Hematopoietic multipotent progenitor cell treated with erythropoietin and hydrocortisone succinate and interleukin-3 and kit ligand, for 17 days (in vitro differentiated cells): ENCODE results near the gene ABCC3.

Experiments
- DNase-seq: peaks from one replicate; pipeline ENCODE4 v3.0.0-alpha.2; 2015; ENCODE audit warnings: low spot score

ABCC3 gene

DNA sequence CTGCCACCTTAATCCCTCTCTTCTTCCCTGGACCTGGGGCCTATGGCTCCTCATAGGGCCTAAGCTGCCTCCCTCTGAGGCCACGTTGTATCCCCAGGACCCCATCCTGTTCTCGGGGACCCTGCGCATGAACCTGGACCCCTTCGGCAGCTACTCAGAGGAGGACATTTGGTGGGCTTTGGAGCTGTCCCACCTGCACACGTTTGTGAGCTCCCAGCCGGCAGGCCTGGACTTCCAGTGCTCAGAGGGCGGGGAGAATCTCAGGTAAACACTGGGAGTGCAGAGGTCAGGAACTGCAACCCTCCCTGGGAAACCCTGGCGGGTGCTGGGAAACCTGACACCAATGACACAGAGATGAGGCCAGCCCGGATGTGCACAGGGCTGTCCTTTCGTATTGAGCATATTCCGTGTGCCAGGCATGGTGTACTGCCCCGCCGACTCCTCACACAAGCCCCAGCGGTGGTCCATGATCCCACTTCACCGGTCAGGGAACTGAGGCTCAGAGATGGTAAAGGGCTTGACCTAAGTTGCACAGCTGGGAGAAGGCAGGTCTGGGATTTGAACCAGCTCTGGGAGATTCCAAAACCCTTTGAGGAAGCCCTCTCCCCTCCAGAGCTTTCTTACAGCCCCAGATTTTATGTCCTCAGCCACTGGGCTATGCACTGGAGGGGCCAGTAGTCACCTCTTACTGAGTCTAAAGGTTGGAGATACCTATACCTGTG lies 50.1 kb downstream of the ABCC3 start:
- DNase-seq: no peak

- DNase-seq: no peak
Measured at GRCh38 chr17:50685334-50685665, 50.6 kb downstream of the ABCC3 start.

GRCh38 chr17:50685691-50686493 lies 51.2 kb downstream of the ABCC3 start:
- DNase-seq: no peak

- no peak for DNase-seq
Measured at GRCh38 chr17:50686494-50687199, 52.0 kb downstream of the ABCC3 start.

DNA sequence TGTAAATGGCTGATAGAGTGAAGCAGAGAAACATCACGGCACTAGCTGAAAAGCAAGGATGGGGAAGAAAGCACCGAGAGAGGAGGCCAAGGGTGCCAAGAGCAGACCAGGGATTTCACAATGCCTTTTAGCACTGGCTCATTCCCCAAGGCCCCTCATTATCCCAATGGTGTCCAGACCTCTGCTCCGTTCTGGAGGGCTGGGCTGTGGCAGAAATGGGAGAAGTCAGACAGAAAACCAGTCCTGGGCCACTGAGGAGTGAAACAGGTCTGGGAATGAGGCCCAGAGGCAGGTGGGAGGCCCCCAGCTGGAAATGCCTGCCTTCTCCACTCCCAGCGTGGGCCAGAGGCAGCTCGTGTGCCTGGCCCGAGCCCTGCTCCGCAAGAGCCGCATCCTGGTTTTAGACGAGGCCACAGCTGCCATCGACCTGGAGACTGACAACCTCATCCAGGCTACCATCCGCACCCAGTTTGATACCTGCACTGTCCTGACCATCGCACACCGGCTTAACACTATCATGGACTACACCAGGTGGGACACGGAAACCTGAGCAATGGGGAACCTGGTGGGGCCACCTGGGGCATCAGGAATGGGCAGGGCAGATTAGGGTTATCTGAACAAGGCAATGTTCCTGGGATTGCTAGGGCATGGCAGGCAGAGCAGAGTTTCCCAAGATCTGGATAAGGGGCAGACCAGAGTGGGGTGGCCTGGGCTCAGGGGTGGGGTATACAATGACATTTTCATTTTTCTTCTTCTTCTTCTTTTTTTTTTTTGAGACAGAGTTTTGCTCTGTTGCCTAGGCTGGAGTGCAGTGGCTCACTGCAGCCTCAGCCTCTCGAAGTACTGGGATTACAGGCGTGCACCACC lies 52.8 kb downstream of the ABCC3 start:
- DNase-seq: no peak

DNA sequence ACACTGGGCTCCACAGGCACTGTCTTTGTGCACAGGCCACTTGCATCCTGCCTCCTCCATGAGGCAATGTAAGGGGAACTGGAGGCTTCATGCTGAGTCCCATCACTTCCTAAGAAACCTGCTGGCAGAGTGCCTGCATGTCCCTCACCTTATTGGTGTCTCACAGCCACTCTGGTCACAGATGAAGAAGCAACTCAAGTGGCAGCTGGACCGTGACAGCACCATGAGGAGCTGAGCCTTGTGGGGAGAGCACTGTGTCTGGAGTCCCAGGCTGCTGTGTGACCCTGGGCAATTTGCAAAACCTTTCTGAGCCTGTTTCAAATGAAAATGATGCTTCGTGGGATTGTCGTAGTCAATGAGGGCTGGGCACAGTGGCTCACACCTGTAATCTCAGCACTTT lies 53.6 kb downstream of the ABCC3 start:
- no peak for DNase-seq

DNA sequence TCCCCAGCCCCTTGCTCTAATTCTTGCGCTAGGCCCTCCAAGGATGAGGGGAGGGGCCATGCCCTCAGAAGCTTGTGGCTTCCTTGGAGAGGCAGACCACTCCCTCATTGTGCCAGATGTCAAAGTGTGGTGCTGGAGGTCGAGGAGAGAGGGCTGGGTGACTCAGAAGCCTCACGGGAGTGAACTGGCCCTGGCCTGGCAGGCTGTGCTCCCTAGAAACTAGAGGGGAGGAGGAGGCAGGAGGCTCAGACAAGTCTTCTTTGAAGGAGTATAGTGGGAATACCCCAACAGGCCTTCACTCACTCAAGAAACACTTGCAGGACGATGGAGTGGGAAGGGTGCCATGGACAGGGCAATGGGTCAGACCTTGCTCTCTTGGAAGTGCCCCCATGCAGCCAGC lies 54.6 kb downstream of the ABCC3 start:
- no peak for DNase-seq

DNA sequence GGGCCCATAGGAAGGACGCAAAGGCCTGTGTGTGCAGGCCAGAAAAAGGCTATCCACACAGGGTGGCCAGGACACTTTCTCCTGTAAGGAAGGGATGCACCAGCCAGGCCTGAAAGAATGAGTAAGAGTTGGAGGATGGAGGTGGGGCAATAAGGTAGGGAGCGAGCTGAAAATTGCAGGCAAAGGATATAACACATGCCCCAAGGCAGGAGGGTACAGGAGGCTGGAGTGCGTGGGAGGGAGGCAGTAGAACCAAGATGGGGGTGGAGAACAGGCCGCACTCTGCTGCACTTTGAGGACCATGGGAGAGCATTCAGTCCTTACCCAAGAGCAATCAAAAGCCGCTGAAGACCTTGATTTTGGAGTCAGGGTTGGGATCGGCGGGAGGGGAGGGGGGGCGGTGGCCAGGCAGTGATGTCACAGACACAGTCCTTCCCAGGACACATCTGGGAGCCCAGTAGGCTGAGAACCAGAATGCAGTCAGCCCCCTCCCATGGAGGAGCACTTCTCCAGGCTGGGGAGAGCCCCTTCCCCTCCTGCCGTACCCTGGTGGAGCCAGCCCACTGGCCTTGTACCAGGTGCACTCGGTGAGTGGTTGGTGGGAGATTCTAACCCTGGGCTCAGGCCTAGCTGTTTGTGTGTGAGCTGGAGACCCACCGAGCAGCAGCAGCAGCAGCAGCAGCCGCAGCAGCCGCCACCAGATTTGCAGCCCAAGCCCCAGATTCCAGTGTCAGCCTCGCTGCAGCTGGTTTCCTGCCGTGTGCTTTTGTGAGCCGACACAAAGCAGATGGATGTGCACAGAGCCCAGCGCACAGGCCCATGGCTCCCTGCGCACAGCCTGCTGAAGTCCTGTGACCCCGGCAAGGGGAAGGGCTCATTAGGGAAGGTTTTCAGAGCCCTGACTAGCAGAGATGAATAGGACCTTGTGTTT lies 55.5 kb downstream of the ABCC3 start:
- no peak for DNase-seq

DNA sequence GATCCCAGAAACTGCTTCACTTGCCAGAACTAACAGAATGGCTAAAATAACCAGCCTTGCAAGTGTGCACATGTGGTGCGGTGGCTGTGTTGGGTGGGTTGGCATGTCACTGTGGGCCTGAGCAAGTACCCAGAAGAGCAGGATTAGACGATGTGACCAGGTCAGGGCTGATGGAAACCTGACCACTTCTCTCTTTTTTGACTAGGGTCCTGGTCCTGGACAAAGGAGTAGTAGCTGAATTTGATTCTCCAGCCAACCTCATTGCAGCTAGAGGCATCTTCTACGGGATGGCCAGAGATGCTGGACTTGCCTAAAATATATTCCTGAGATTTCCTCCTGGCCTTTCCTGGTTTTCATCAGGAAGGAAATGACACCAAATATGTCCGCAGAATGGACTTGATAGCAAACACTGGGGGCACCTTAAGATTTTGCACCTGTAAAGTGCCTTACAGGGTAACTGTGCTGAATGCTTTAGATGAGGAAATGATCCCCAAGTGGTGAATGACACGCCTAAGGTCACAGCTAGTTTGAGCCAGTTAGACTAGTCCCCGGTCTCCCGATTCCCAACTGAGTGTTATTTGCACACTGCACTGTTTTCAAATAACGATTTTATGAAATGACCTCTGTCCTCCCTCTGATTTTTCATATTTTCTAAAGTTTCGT lies 56.3 kb downstream of the ABCC3 start:
- no peak for DNase-seq

DNA sequence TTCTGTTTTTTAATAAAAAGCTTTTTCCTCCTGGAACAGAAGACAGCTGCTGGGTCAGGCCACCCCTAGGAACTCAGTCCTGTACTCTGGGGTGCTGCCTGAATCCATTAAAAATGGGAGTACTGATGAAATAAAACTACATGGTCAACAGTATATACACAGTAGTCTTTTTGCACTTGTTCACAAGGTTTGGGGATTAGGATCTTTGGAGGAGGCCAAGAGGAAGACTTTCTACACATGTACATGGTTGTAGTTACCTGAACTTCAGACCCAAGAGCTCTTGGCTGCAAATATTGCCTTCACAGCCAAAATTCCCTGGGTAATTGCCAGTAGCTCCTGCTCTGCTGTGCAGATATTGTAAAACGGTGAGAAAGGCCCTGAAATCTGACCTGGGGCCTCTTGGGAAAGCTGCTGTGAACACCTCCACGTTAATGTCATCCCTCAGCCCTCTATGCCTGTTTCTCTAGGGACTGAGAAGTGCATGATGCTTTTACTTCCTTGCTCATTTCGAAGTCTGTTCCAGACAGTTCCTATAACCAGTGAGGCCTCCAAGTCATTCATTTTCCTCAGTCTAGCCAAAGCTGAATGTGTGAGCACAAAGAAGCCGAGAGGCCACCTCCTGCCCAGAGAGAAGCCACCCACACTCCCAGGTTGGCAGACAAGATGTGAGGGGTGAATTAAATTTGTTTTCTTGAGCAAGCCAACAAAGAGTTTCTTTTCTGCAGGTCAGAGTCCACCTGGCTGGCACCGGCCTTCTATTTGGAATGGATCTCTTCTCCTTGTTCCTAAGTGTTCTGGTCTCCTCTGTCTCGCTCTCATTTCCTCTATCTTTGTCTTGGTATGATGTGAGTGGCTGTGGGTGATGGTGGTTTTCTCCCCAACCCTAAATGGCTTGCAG lies 57.1 kb downstream of the ABCC3 start:
- no peak for DNase-seq

DNA sequence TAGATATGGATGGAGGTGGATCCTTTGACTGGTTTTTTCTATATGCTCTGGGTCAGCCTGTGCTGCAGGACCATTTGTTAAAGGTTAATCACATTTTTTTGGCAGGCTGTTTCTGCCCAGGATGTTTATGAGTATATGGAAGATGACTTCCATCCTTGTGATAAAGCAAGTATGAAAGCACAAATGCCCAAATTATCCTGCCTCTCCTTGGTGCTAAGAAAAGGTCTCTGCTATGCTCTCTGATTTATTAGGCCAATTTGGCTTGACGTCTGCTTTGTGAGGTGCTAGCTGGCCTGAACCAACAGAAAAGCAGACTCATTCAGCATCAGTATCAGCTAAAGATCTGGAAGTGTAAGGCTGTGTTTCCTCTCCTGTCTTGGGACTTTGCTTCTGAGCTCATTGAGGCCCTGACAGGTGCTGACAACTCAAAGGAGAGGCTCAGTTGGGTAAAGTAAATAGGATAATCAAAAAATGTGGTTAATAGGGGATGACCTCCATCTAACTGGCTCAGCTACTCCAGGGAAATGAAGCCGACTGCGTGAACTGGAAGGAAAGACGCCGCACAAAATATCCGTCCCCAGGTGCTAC lies 57.9 kb downstream of the ABCC3 start:
- no peak for DNase-seq

DNA sequence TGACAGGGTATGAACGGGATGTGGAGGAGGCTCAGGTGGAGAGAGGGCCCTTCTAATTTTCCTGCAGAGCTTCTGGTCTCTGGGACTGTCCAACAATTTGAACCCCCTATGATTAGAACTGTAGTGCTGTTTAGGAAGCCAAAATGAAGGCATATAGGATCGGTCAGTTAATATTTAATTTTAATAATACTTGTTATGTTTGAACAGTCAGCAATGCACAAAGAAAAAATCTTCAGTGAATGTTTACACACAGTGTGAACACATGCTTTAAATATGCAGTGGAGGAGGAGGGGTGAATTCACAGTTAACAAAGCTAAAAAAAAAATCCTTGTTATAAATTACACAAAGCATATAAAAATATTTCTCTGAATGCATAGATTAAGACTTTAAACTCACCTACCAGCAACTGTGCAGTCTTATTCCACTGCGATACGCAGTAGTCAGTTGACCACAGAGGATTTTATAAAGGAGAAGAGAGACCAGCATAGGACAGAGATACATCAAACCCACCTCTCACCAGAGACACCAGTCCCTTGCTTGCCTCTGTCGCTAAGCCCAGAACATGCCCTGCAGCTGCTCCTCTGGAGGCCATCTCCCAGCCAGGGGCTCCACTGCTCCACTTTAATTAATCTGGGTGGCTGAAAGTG lies 58.5 kb downstream of the ABCC3 start:
- no peak for DNase-seq

DNA sequence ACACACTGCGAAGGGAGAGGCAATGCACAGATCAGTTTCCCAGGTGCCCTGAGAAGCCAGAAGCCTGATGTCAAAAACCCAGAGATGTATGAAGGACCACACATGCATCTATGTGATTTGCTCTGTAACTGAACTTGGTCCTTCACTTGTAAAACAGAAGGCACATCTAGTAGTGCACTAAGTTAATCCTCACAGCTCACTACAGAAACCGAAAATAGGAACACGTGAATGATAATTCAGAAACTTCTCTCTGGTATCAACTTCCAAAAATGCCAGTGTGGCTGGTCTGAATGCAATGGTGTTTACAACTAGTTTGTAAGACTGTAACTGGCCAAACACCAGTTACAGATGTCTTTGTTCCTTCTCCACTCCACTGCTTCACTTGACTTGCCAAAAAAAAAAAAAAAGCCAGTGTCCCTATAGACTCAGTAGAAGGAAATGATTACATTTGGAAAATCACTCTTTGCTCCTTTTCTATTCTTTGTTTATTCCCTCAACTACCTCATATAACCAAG lies 61.7 kb downstream of the ABCC3 start:
- no peak for DNase-seq

DNA sequence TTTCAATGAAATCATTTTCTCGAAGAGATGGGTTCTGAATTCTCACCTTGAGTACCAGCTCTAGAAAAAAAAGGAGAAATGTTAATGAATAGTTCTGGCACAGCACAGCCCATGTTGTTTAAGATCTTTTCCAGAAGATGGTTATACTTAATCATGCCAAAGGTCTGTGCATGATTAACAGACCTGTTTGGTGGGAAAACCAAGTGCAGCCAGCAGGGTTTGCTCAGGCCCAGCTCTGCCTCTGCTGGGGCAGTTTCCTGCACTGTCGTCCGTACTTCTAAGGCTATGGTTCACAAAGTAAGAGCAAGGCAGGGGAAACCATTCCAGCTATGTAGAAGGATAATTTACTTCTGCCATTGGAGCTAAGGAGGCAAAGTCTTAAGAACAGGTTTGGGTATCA lies 62.4 kb downstream of the ABCC3 start:
- no peak for DNase-seq

GRCh38 chr17:50697663-50698272 lies 63.1 kb downstream of the ABCC3 start:
- DNase-seq: peak; percentile 39

- DNase-seq: no peak
Measured at GRCh38 chr17:50699410-50699809, 64.7 kb downstream of the ABCC3 start.

- no peak for DNase-seq
Measured at GRCh38 chr17:50703162-50703561, 68.5 kb downstream of the ABCC3 start.
